GM18519 (cell line): ENCODE measurements around the gene CCDC117.
"Not testable (repeated sequence)": the region's sequence is repeated elsewhere in the genome, so short reads cannot be mapped to it uniquely, and the experiment has no call there.

Experiments used
- ATAC-seq: cut with Tn5 transposase; IDR thresholded peaks from one replicate; pipeline ENCODE4 v1.9.1; 2021; ENCODE audit warnings: mild to moderate bottlenecking, moderate library complexity; ENCODE audit not compliant: unreplicated experiment, low FRiP score

CCDC117 gene

GRCh38 chr22:28799606-28800307, 27.3 kb downstream of the CCDC117 start:
- ATAC-seq, result no peak

GRCh38 chr22:28800308-28801041, 28.0 kb downstream of the CCDC117 start, which contains the start of gene XBP1:
XBP1 (minus strand) TSS chr22:28800569.
- ATAC-seq, result peak; percentile 54

- no peak for ATAC-seq
These were observed 29.5 kb downstream of the CCDC117 start for GRCh38 chr22:28801845-28802594.

GRCh38 chr22:28802595-28803123, 30.2 kb downstream of the CCDC117 start:
- no peak for ATAC-seq

GRCh38 chr22:28805426-28805825, 32.9 kb downstream of the CCDC117 start:
- not testable (repeated sequence) for ATAC-seq

- no peak for ATAC-seq
These were observed 36.3 kb downstream of the CCDC117 start for GRCh38 chr22:28808716-28809355.

- ATAC-seq, result no peak
These were observed 38.5 kb downstream of the CCDC117 start for GRCh38 chr22:28810821-28811491.

GRCh38 chr22:28812516-28812915, 40.0 kb downstream of the CCDC117 start:
- ATAC-seq, result no peak

GRCh38 chr22:28813772-28814518, 41.5 kb downstream of the CCDC117 start:
- ATAC-seq, result no peak

GRCh38 chr22:28815111-28815510, 42.6 kb downstream of the CCDC117 start:
- no peak for ATAC-seq

GRCh38 chr22:28815729-28816128, 43.2 kb downstream of the CCDC117 start:
- ATAC-seq, result no peak

- ATAC-seq, result no peak
These were observed 44.6 kb downstream of the CCDC117 start for GRCh38 chr22:28817064-28817463.

GRCh38 chr22:28817919-28818859, 45.7 kb downstream of the CCDC117 start:
- no peak for ATAC-seq

- no peak for ATAC-seq
These were observed 47.0 kb downstream of the CCDC117 start for GRCh38 chr22:28819253-28820096.

- ATAC-seq, result no peak
These were observed 48.4 kb downstream of the CCDC117 start for GRCh38 chr22:28820885-28821284.

GRCh38 chr22:28821452-28821851, 49.0 kb downstream of the CCDC117 start:
- ATAC-seq, result no peak

- no peak for ATAC-seq
These were observed 50.5 kb downstream of the CCDC117 start for GRCh38 chr22:28822930-28823551.
